ENCODE results near the gene SLC2A5.

DNA sequence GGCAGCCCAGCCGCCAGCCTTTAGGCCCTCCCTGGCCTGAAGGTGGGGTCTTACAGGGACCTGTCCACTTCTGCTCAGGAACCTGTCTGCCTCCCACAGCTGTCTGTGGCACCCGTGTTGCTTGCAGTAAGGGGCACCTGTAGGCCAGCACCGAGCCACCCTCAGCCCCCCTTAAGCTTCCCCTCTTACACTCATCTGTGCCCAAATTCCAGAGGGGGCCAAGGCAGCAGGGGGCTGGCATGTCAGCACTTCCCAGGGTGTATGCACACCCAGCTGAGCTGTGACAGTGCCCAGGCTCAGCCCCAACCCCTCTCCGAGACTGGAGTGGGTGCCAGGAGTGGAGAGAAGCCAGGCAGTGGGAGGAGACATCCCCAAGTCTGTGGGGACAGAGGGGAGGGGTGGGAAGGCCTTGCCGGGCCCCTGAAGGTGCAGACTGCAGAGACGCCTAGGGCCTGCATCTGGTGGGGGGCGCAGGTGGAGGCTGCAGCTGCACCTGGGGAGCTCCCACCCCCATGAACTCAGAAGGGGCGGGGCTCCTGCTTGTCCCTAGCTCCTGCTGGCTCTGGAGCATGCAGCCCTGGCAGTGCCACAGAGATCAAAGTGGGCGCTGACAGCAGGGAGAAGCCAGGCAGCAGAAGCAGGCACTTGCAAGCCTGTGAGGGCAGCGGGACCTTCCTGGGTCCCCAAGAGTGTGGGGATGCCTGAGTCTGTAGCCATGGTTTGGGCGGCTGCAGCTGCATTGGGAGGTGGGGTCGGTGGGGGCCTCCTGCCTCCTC lies 37.8 kb downstream of the SLC2A5 start:
- TF ChIP-seq TAF1 (IDR thresholded peaks at IDR 0.05; ENCODE audit: borderline replicate concordance, insufficient read depth, low read length) (no peak), POLR2AphosphoS5 (IDR thresholded peaks at IDR 0.05; ENCODE audit: low read depth, low read length) (no peak), SIN3A (IDR thresholded peaks at IDR 0.05; ENCODE audit: borderline replicate concordance, insufficient read depth, low read length) (no peak)

Data from PFSK-1 (cell line).